Calu3 (cell line): ENCODE results near the gene KIAA1217. TPM values are rescaled to one million over a fixed set of nuclear protein-coding genes. Genes with fewer than 3 reads are reported as not detected.

Source experiments
- BruUV-seq: library from RNA; stranded (reverse); fragments of 400-500 nt; replicated peaks from 2 replicates; lab custom pipeline; 2021; lab: Mats Ljungman, UMichigan
- CTCF ChIA-PET: fragments of 300-600 bp; sonication (Branson Sonifier 250); formaldehyde crosslinking; loops from one replicate; lab custom pipeline; 2022; ENCODE audit warnings: antibody characterized with exemption; lab: Charles Lee
- DNase-seq: peaks from one replicate; pipeline ENCODE4 v3.0.0; 2022
- H3K27ac Mint-ChIP-seq: one replicate; pipeline ENCODE4 v1.8.0; 2022; ENCODE audit warnings: mixed read lengths; ENCODE audit not compliant: unreplicated experiment
- H3K27me3 Mint-ChIP-seq: one replicate; pipeline ENCODE4 v1.8.0; 2022; ENCODE audit warnings: mixed read lengths; ENCODE audit not compliant: unreplicated experiment
- H3K36me3 Mint-ChIP-seq: one replicate; pipeline ENCODE4 v1.8.0; 2022; ENCODE audit warnings: mild to moderate bottlenecking, moderate library complexity, mixed read lengths; ENCODE audit not compliant: insufficient read depth, unreplicated experiment
- H3K4me1 Mint-ChIP-seq: one replicate; pipeline ENCODE4 v1.8.0; 2022; ENCODE audit warnings: mild to moderate bottlenecking, low read depth, mixed read lengths; ENCODE audit not compliant: unreplicated experiment
- H3K4me3 Mint-ChIP-seq: one replicate; pipeline ENCODE4 v1.8.0; 2022; ENCODE audit warnings: mild to moderate bottlenecking, low read depth, moderate library complexity, mixed read lengths; ENCODE audit not compliant: unreplicated experiment
- H3K9me3 Mint-ChIP-seq: one replicate; pipeline ENCODE4 v1.8.0; 2022; ENCODE audit warnings: low read depth, mixed read lengths; ENCODE audit not compliant: unreplicated experiment
- intact Hi-C: fragments of 100-400 bp; cut with micrococcal nuclease; formaldehyde crosslinking; loops from one replicate; pipeline ENCODE4 v1.10.0; 2022; ENCODE audit not compliant: unreplicated experiment
- total RNA-seq: library from RNA; stranded (reverse); gene quantifications from 2 replicates; pipeline ENCODE4 v1.2.3, GENCODE V29; 2022
- TF ChIP-seq, protein P1 (sequence below): fragments of 200-600 bp; IDR thresholded peaks from one replicate; pipeline ENCODE4 v1.8.0; 2022; ENCODE audit warnings: antibody characterized with exemption; ENCODE audit not compliant: unreplicated experiment

The KIAA1217 gene
- total RNA-seq, 1 experiment from 2014 or later, result 46.2 TPM

DNA sequence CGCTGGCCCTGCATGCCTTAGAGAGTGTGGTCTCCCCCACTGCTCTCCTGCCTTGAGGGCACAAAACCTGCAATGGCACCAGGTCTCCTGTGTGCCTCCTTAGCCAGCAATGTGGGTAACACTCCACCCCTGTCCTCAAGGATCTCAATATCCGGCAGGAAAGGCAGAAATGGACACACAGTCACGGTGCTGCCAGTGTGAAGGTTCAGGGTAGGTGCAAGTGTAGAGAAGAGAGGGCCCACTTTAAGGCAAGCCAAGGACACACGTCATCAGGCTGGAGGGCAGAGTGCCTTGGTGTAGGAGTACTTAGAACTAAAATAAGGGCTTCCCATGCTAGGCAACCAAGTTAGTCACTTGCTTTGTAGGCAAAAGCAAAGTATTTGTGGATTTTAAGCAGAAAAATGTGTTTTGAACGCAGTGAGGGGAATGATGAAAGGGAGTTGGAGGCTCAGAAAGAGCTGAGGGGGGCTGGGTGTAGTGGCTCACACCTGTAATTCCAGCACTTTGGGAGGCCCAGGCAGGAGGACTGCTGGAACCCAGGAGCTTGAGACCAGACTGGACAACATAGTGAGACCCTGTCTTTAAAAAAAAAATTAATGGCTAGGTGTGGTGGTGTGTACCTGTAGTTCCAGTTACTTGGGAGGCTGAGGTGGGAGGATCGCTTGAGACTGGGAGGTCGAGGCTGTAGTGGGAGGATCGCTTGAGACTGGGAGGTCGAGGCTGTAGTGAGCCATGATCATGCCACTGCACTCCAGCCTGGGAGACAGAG lies 361.9 kb downstream of the KIAA1217 start:
- H3K9me3 Mint-ChIP-seq, result no peaks in the 10 kb centered on the region
- BruUV-seq, result no TSS peak
- TF ChIP-seq, protein P1, sequence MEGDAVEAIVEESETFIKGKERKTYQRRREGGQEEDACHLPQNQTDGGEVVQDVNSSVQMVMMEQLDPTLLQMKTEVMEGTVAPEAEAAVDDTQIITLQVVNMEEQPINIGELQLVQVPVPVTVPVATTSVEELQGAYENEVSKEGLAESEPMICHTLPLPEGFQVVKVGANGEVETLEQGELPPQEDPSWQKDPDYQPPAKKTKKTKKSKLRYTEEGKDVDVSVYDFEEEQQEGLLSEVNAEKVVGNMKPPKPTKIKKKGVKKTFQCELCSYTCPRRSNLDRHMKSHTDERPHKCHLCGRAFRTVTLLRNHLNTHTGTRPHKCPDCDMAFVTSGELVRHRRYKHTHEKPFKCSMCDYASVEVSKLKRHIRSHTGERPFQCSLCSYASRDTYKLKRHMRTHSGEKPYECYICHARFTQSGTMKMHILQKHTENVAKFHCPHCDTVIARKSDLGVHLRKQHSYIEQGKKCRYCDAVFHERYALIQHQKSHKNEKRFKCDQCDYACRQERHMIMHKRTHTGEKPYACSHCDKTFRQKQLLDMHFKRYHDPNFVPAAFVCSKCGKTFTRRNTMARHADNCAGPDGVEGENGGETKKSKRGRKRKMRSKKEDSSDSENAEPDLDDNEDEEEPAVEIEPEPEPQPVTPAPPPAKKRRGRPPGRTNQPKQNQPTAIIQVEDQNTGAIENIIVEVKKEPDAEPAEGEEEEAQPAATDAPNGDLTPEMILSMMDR, result no peak
- no peaks in the 10 kb centered on the region for H3K4me1 Mint-ChIP-seq
- H3K4me3 Mint-ChIP-seq, result no peak overlapping the region
- H3K27ac Mint-ChIP-seq, result no peak overlapping the region
- peaks cover 25% of the 10 kb centered on the region for H3K27me3 Mint-ChIP-seq
- no peak for DNase-seq
- CTCF ChIA-PET, result interaction anchor here (1.0 kb wide), 1 partner anchor 454 kb away, joined by 3 read pairs; no protein-coding TSS in a partner anchor
- H3K36me3 Mint-ChIP-seq, result no peaks in the 10 kb centered on the region
- intact Hi-C loops, result no loop called here

DNA sequence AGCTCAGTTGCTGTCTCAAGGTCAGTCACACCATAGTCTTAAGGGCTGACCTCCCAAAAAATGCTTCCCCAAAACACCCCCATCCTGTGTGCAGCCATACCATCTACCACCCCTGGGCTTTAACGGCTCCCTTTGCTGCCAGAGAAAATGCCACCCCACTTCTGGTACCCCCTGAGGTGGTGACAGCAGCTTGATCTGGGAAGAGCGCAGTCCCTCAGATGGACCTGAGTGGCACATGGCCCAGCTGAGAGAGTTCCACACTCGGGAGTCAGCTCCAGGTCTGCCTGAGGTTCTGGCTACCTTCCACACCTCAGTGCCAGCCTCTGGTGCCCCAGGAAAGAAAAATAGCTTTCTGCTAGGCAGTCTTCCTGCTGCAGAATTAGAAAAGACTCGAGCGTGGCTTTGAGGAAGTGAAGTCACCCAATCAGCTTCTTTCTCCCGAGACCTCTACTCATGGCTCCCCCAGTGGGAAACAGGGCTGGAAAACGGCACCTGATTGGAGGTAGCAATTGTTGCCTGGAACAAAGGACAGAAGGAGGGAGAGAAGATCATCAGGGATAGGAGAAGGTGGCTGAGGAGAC lies 363.0 kb downstream of the KIAA1217 start:
- no peak overlapping the region for H3K27ac Mint-ChIP-seq
- H3K4me3 Mint-ChIP-seq, result no peak overlapping the region
- no peaks in the 10 kb centered on the region for H3K4me1 Mint-ChIP-seq
- intact Hi-C loops, result no loop called here
- no peak for DNase-seq
- H3K9me3 Mint-ChIP-seq, result no peaks in the 10 kb centered on the region
- no TSS peak for BruUV-seq
- no peaks in the 10 kb centered on the region for H3K36me3 Mint-ChIP-seq
- TF ChIP-seq, protein P1, result no peak
- CTCF ChIA-PET, result interaction anchor here (0.6 kb wide), 1 partner anchor 396 kb away, joined by 3 read pairs; no protein-coding TSS in a partner anchor
- H3K27me3 Mint-ChIP-seq, result peaks cover 25% of the 10 kb centered on the region

DNA sequence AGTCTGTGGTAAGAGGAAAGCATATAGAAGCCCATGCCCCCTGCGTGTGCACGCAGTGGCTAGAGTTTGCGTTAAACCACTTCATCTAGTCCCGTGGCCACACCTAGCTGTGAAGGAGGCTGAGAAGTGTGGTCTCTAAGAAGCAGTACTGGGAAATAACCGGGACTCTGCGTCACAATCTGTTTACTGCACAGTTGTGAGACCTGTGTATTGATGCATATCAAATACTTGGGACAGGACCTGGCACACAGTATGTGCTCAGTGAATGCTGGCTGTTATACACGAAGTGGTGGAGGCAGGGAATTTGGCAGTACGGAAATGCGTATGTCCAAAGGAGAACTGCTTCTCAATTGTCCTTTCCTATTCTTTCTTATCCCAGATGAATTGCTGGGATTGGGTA lies 365.2 kb downstream of the KIAA1217 start:
- H3K27me3 Mint-ChIP-seq, result peaks cover 25% of the 10 kb centered on the region
- intact Hi-C loops, result no loop called here
- no TSS peak for BruUV-seq
- no peak for DNase-seq
- TF ChIP-seq, protein P1, result no peak
- no peaks in the 10 kb centered on the region for H3K4me1 Mint-ChIP-seq
- H3K27ac Mint-ChIP-seq, result no peak overlapping the region
- H3K36me3 Mint-ChIP-seq, result no peaks in the 10 kb centered on the region
- H3K4me3 Mint-ChIP-seq, result no peak overlapping the region
- no peaks in the 10 kb centered on the region for H3K9me3 Mint-ChIP-seq
- CTCF ChIA-PET, result interaction anchor here (0.6 kb wide), 1 partner anchor 361 kb away, joined by 3 read pairs; no protein-coding TSS in a partner anchor

DNA sequence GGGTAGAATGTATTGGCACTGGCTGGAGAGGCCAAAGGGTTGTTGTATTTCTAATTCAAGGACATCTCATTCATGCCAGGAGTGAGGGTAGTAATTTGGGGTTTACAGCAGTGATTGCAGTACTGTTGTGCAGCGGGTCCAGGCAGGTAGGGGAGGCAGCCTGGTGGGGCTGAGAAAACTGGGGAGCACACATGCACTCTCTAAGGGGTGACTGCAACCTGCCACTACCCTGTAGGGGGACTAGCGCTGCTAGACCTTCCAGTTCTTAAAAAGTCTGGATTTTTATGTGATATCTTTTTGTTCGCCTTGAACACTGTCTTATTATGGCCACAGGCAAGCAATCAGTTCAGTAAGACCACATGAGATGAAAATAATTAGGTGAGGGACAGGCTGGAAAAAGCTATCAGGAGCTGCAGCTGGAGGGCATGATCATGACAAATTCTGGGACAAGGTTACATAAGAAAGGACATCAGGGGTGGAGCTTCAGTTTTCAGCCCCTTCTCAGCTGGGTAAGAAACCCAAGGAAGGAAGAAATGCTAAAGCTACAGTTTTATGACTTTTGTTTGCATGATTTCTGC lies 365.7 kb downstream of the KIAA1217 start:
- CTCF ChIA-PET, result no interaction called here
- TF ChIP-seq, protein P1, result no peak
- no peak overlapping the region for H3K4me3 Mint-ChIP-seq
- DNase-seq, result no peak
- H3K36me3 Mint-ChIP-seq, result no peaks in the 10 kb centered on the region
- intact Hi-C loops, result no loop called here
- H3K4me1 Mint-ChIP-seq, result no peaks in the 10 kb centered on the region
- H3K9me3 Mint-ChIP-seq, result no peaks in the 10 kb centered on the region
- no TSS peak for BruUV-seq
- peaks cover 25% of the 10 kb centered on the region for H3K27me3 Mint-ChIP-seq
- no peak overlapping the region for H3K27ac Mint-ChIP-seq
